Measurements from ENCODE around the gene TEX35. TPM values are rescaled to one million over a fixed set of nuclear protein-coding genes. Genes with fewer than 3 reads are reported as not detected.
"Not testable (repeated sequence)": the region's sequence is repeated elsewhere in the genome, so short reads cannot be mapped to it uniquely, and the experiment has no call there.

The TEX35 gene
- total and polyA plus RNA-seq, 5 donors = 0.20 to 0.49 (median 0.25) TPM; not detected in 1

DNA sequence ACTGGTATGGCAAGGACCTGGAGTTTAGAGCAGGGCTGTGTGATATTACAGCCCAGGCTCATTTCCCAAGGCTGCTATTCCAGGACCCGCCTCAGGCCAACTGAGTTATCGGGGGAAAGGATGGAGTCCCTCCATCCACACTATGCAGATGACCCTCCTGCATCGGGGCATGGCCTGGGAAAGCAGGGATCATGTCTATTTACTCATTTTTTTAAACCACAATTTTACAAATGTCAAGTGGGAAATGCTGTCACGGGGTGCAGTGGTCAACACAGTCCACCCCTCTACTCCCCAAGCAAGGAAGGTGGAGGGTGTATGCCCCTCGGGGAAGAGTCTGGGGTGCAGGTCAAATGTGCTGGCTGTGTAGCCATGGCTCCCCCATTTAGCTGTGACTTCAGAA lies 10.1 kb upstream of the TEX35 start:
- Histone ChIP-seq H3K27ac (ENCODE audit: low read length) (no peak overlapping the region), H3K27me3 (ENCODE audit: control insufficient read depth, insufficient read depth) (no peaks in the 10 kb centered on the region), H3K4me1 (ENCODE audit: control insufficient read depth, insufficient read depth, low read length) (no peaks in the 10 kb centered on the region), H3K9me3 (ENCODE audit: control insufficient read depth, low read length) (no peaks in the 10 kb centered on the region), H3K4me3 (ENCODE audit: low read length) (no peak overlapping the region)
- no peak for ATAC-seq
- intact Hi-C loops (cut with DNase I) = loop anchor here in 2 of 4 donors (5.0 to 10.0 kb wide), 2 partner anchors 188 to 191 kb away; no protein-coding TSS in a partner anchor
- DNase-seq = no peak
- 88% methylated on average over 5 of the region's 5 CpGs for WGBS

DNA sequence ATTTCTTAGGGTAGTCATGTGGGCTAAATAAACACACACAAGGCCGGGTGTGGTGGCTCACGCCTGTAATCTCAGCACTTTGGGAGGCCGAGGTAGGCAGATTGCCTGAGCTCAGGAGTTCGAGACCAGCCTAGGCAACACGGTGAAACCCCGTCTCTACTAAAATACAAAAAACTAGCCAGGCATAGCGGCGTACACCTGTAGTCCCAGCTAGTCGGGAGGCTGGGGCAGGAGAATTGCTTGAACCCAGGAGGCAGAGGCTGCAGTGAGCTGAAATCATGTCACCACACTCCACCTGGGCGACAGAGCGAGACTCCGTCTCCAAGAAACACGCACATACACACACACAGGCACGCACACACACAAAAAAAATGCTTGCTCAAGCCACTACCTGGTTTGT lies 9.6 kb upstream of the TEX35 start:
- not testable (repeated sequence) for ATAC-seq; DNase-seq; H3K9me3 ChIP-seq (ENCODE audit: control insufficient read depth, low read length); H3K4me3 ChIP-seq (ENCODE audit: low read length); H3K27ac ChIP-seq (ENCODE audit: low read length); H3K27me3 ChIP-seq (ENCODE audit: control insufficient read depth, insufficient read depth); H3K4me1 ChIP-seq (ENCODE audit: control insufficient read depth, insufficient read depth, low read length)
- WGBS = 95% methylated on average over 14 of the region's 14 CpGs
- intact Hi-C loops (cut with DNase I) = loop anchor here in 2 of 4 donors (5.0 to 10.0 kb wide), 2 partner anchors 189 to 191 kb away; no protein-coding TSS in a partner anchor

DNA sequence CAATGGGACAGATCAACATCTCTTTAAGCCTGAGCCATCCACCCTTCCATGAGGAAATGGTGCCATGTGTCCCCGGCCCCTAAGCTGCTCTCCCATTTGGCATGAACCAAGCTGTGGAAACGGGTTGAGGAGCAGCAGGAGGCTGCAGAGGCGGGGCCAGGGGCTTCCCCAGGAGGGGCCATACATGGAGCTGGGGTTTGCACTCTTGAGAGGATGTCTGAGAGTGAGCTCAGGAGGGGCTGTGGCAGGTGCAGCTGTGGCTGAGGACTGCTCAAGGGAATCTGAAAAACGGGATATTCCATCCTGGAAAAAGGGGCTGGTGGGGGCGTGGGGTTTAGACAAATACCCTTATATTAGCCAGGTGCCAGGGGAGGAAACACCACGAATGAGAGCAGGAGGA lies 9.1 kb upstream of the TEX35 start:
- no peak for DNase-seq
- H3K9me3 ChIP-seq (ENCODE audit: control insufficient read depth, low read length) = no peaks in the 10 kb centered on the region
- 70% methylated on average over 6 of the region's 6 CpGs for WGBS
- intact Hi-C loops (cut with DNase I) = loop anchor here in 2 of 4 donors (5.0 to 10.0 kb wide), 2 partner anchors 189 to 192 kb away; no protein-coding TSS in a partner anchor
- H3K4me1 ChIP-seq (ENCODE audit: control insufficient read depth, insufficient read depth, low read length) = no peaks in the 10 kb centered on the region
- H3K4me3 ChIP-seq (ENCODE audit: low read length) = no peak overlapping the region
- ATAC-seq = no peak
- no peak overlapping the region for H3K27ac ChIP-seq (ENCODE audit: low read length)
- no peaks in the 10 kb centered on the region for H3K27me3 ChIP-seq (ENCODE audit: control insufficient read depth, insufficient read depth)

DNA sequence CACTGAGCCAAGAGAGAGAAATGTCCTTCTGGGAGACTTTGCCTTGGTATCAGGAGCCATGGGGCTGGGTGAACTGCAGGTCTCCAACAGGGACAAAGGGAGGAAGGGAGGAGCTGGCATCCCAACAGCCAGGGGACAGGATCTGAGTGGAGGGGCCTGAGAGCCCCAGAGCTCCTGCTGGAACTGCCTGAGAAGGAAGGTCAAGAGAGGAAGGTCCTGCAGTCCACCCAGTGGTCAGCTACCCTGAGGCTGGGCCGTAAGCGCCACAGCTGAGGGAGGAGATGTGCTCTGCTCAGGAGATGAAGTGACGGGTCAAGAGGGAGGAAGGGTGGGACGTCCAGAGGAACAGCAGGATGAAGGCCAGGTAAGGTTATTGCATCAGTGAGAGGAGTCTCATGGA lies 8.6 kb upstream of the TEX35 start:
- Histone ChIP-seq H3K27ac (ENCODE audit: low read length) (no peak overlapping the region), H3K9me3 (ENCODE audit: control insufficient read depth, low read length) (no peaks in the 10 kb centered on the region), H3K4me3 (ENCODE audit: low read length) (no peak overlapping the region), H3K4me1 (ENCODE audit: control insufficient read depth, insufficient read depth, low read length) (no peaks in the 10 kb centered on the region), H3K27me3 (ENCODE audit: control insufficient read depth, insufficient read depth) (no peaks in the 10 kb centered on the region)
- intact Hi-C loops (cut with DNase I) = loop anchor here in 2 of 4 donors (5.0 to 10.0 kb wide), 2 partner anchors 189 to 192 kb away; no protein-coding TSS in a partner anchor
- ATAC-seq (no peak), DNase-seq (no peak)
- WGBS = 70% methylated on average over 4 of the region's 4 CpGs

DNA sequence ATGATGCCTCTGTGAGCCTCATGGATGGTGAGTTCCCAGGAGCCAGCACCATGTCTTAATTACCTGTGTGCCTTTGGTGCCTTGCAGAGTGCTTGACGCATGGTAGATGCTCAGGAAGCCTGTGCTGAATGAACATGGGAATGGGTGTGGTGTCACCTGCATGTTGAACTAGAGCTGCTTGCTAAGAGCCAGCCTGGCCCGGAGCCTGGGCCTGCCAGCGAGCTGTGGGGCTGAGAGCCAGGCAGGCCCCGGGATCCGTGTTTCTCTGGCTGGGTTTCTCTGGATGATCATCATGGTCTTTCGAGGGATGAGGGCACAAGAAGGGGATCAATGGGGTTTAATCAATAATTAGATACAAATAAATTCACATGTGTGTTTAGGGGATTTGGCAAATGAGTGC lies 6.7 kb upstream of the TEX35 start:
- 67% methylated on average over 6 of the region's 6 CpGs for WGBS
- no peak overlapping the region for H3K27ac ChIP-seq (ENCODE audit: low read length)
- ATAC-seq = no peak
- DNase-seq = peak in 1 of 3 donors; percentile 69
- no peaks in the 10 kb centered on the region for H3K27me3 ChIP-seq (ENCODE audit: control insufficient read depth, insufficient read depth)
- no peak overlapping the region for H3K4me3 ChIP-seq (ENCODE audit: low read length)
- intact Hi-C loops (cut with DNase I) = loop anchor here in 1 of 4 donors (10.0 kb wide), 1 partner anchor 191 kb away; no protein-coding TSS in a partner anchor
- H3K9me3 ChIP-seq (ENCODE audit: control insufficient read depth, low read length) = no peaks in the 10 kb centered on the region
- no peaks in the 10 kb centered on the region for H3K4me1 ChIP-seq (ENCODE audit: control insufficient read depth, insufficient read depth, low read length)

DNA sequence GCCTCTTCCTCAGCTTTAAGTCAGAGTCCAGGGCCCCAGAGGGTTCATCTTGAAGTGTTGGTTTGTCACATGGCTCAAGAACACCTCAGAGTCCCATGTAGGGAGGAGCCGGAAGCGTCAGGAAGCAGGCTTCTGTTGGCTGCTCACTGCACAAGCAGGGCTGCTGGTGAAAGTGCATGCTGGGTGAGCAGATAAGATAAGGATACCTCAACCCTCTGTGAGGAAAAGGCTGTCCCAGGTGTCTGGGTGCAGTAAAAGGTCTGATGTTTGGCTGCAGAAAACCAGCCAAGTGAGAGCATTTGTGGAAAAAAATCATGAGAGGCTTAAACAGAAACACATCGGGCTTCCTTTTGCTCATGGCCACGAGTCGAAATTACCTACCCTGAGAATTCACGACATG lies 6.2 kb upstream of the TEX35 start:
- H3K27ac ChIP-seq (ENCODE audit: low read length) = no peak overlapping the region
- intact Hi-C loops (cut with DNase I) = loop anchor here in 1 of 4 donors (10.0 kb wide), 1 partner anchor 192 kb away; no protein-coding TSS in a partner anchor
- H3K4me1 ChIP-seq (ENCODE audit: control insufficient read depth, insufficient read depth, low read length) = peaks cover 2% of the 10 kb centered on the region
- no peaks in the 10 kb centered on the region for H3K9me3 ChIP-seq (ENCODE audit: control insufficient read depth, low read length)
- H3K4me3 ChIP-seq (ENCODE audit: low read length) = no peak overlapping the region
- H3K27me3 ChIP-seq (ENCODE audit: control insufficient read depth, insufficient read depth) = no peaks in the 10 kb centered on the region
- 69% methylated on average over 6 of the region's 6 CpGs for WGBS
- no peak for ATAC-seq
- no peak for DNase-seq

DNA sequence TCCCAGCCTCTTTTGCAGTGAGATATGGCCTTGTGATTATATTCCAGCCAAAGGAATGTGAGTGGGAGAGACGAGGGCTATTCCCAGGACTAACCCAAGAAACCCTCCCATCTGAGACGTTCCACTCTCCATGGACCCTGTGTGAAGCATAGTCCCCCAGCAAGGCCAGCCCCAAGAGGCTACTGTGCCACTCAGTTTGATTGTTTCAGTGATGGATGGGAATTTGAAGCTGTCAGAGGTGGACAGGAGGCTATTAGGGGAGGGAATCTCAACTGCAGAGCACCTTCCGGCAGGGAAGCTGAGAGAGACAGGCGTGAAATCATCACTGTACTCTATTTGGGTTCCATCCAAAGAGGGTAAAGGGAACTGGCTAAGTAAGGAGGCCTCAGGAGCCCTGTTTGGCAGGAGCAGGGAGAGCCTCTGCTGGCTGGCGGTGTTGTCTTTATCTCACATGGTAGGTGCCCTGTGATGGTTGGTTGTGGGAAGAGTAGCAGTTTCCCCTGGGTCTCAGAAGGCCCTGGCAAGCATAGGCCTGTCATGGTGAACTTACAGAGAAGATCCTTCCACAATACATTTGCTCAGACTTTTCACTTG lies 3.4 kb upstream of the TEX35 start:
- H3K27me3 ChIP-seq (ENCODE audit: control insufficient read depth, insufficient read depth) = no peaks in the 10 kb centered on the region
- H3K9me3 ChIP-seq (ENCODE audit: control insufficient read depth, low read length) = no peaks in the 10 kb centered on the region
- peak; percentile 73 to 78 for ATAC-seq
- peak; percentile 43 to 71 (median 68) for DNase-seq
- intact Hi-C loops (cut with DNase I) = loop anchor here in 1 of 4 donors (10.0 kb wide), 1 partner anchor 195 kb away; no protein-coding TSS in a partner anchor
- WGBS = 56% methylated on average over 5 of the region's 5 CpGs
- H3K4me3 ChIP-seq (ENCODE audit: low read length) = no peak overlapping the region
- peak overlapping the region; percentile 63 for H3K27ac ChIP-seq (ENCODE audit: low read length)
- peaks cover 8% of the 10 kb centered on the region for H3K4me1 ChIP-seq (ENCODE audit: control insufficient read depth, insufficient read depth, low read length)

DNA sequence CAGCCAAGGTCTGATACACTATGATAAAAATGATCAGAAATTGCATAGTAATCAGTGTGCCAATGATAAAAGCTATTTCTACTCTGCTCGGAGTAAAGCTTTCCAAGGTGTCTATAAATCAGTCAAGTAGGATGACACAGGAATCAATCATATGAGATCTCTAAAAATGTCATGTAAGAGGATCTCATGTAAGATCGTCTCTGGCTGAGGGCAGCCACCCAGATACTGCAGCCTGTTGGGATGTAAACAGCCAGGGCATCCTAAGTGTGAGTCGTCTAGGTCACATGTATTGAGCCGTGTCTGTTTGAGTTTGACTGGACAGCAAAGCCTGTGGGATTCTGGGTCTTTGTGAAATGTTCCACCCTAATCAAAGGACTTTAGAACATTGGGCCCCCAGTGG lies 2.8 kb upstream of the TEX35 start:
- Histone ChIP-seq H3K9me3 (ENCODE audit: control insufficient read depth, low read length) (no peaks in the 10 kb centered on the region), H3K4me1 (ENCODE audit: control insufficient read depth, insufficient read depth, low read length) (peaks cover 8% of the 10 kb centered on the region), H3K27me3 (ENCODE audit: control insufficient read depth, insufficient read depth) (no peaks in the 10 kb centered on the region), H3K4me3 (ENCODE audit: low read length) (no peak overlapping the region), H3K27ac (ENCODE audit: low read length) (no peak overlapping the region)
- no peak for ATAC-seq
- DNase-seq = no peak
- WGBS = 81% methylated on average over 4 of the region's 4 CpGs
- intact Hi-C loops (cut with DNase I) = no loop called here

DNA sequence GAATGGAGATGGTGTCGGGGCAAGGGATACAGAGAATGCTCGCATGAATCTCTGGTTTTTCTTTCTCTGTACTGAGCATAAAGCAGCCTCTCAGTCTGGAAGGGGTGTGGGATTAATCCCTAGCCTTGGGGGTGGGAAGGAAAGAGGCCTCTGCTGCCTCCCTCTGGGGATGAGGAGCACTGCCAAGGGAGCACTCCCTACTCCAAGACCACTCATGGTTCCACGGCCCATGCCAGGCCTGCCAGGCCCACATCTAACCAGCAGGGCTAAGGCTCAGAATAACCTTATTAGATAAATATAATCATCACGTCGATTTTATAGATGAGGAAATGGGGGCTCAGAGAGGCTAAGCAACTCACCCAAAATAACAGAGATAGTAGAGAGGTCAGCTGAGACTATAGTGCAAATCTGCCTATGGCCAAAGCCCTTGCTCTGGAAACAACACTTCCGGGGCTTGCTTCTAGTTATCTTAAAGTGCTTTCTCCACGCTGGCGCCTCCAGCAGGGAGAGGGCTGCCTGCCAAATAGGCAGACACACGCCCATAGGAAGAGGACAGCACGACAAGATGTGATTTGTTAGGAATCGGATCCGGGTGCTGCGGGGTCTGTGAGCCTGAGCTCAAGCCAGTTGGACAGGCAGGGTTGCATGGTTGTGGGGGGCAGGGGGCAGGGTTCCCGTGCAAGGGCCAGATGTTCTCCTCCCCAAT lies 522 bp downstream of the TEX35 start:
- Histone ChIP-seq H3K27ac (ENCODE audit: low read length) (peak overlapping the region; percentile 9), H3K4me1 (ENCODE audit: control insufficient read depth, insufficient read depth, low read length) (peaks cover 8% of the 10 kb centered on the region), H3K27me3 (ENCODE audit: control insufficient read depth, insufficient read depth) (no peaks in the 10 kb centered on the region), H3K9me3 (ENCODE audit: control insufficient read depth, low read length) (no peaks in the 10 kb centered on the region), H3K4me3 (ENCODE audit: low read length) (no peak overlapping the region)
- intact Hi-C loops (cut with DNase I) = no loop called here
- peak; percentile 58 to 76 for ATAC-seq
- peak; percentile 57 to 89 (median 88) for DNase-seq
- WGBS = 31% methylated on average over 14 of the region's 14 CpGs

DNA sequence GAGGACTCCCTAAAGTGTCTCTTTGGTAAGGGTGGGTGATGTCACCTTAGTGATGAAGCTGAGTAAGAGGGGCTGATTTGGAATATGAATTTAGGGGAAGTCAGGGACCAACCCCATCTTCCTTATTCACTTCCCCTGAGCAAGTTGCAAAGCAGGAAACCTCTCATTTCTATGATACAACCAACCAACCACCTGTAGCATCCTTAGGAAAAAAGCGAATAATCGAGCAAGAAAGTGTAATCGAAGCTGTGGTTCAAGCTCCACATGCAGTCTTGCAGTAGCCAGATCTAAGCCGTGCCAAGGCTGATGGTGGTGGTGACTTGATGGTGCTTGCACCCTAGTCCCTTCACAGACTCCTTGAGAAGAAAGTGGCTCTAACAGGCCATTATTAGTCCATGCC lies 3.2 kb downstream of the TEX35 start:
- no peaks in the 10 kb centered on the region for H3K27me3 ChIP-seq (ENCODE audit: control insufficient read depth, insufficient read depth)
- intact Hi-C loops (cut with DNase I) = no loop called here
- H3K4me1 ChIP-seq (ENCODE audit: control insufficient read depth, insufficient read depth, low read length) = peaks cover 8% of the 10 kb centered on the region
- ATAC-seq (no peak), DNase-seq (no peak)
- no peaks in the 10 kb centered on the region for H3K9me3 ChIP-seq (ENCODE audit: control insufficient read depth, low read length)
- no peak overlapping the region for H3K27ac ChIP-seq (ENCODE audit: low read length)
- 94% methylated on average over 4 of the region's 4 CpGs for WGBS
- H3K4me3 ChIP-seq (ENCODE audit: low read length) = no peak overlapping the region

DNA sequence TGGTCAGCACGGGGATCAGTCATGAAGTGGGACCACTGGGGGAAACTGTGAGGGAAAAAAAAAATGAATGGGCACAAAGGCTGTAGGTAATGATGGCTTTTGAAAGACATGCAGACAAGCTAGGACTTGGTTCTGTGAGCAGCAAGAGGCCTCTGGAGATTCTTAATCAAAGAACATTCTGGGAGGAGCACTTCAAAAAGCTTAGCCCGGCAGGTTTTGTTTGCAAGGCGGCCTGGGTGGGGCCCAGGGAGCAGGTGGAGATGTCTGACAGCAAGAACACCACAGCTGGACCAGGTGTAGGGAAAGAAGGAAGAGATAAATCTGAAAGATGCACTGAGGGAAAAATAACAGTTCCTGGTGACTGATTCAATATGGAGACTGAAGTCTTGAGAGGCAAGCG lies 6.0 kb downstream of the TEX35 start:
- no peak overlapping the region for H3K4me3 ChIP-seq (ENCODE audit: low read length)
- DNase-seq (no peak), ATAC-seq (no peak)
- no peaks in the 10 kb centered on the region for H3K9me3 ChIP-seq (ENCODE audit: control insufficient read depth, low read length)
- no peak overlapping the region for H3K27ac ChIP-seq (ENCODE audit: low read length)
- intact Hi-C loops (cut with DNase I) = no loop called here
- H3K4me1 ChIP-seq (ENCODE audit: control insufficient read depth, insufficient read depth, low read length) = no peaks in the 10 kb centered on the region
- 78% methylated on average over 4 of the region's 4 CpGs for WGBS
- H3K27me3 ChIP-seq (ENCODE audit: control insufficient read depth, insufficient read depth) = no peaks in the 10 kb centered on the region

Measured in right cardiac atrium (tissue), 5 donors.